CD4-positive, alpha-beta T cell (primary cell): ENCODE data around the gene SEMA3F. TPM values are rescaled to one million over a fixed set of nuclear protein-coding genes. Genes with fewer than 3 reads are reported as not detected.

ENCODE experiments used
- ATAC-seq: fragments of 200-7000 bp; cut with Tn5 transposase; one replicate; pipeline ENCODE4 v1.10.0; 2022; ENCODE audit warnings: mild to moderate bottlenecking; ENCODE audit not compliant: poor library complexity
- CTCF ChIA-PET: fragments of 350-600 bp; sonication (Branson Sonifier 250); formaldehyde crosslinking; loops from one replicate; lab custom pipeline; 2021; ENCODE audit warnings: antibody characterized with exemption, inconsistent platforms; lab: Charles Lee
- POLR2A ChIA-PET: fragments of 350-600 bp; sonication (Branson Sonifier 250); formaldehyde crosslinking; loops from one replicate; lab custom pipeline; 2021; ENCODE audit warnings: antibody characterized with exemption, inconsistent platforms; lab: Charles Lee
- DNase-seq, 14 experiments: peaks; one replicate each; pipeline ENCODE4 v3.0.0-alpha.2; 2013 to 2020; ENCODE audit warnings: mixed read lengths in 2 of 14
- H3K27ac ChIP-seq, 2 donors: one replicate each; pipeline versions ENCODE4 v1.5.1 to v1.7.0; 2013; ENCODE audit warnings: low read length in 2 of 2, low read depth in 1 of 2, mild to moderate bottlenecking in 1 of 2
- H3K27me3 ChIP-seq, 2 experiments: 1 replicate in 1 of 2; 2 replicates in 1 of 2; pipeline versions ENCODE4 v1.6.1 to v1.7.0; 2013; ENCODE audit warnings: low read length in 2 of 2, control low read depth in 1 of 2, mild to moderate bottlenecking in 1 of 2, moderate library complexity in 1 of 2; ENCODE audit not compliant: insufficient read depth in 2 of 2, control insufficient read depth in 1 of 2
- H3K36me3 ChIP-seq: one replicate; pipeline ENCODE4 v1.6.1; 2013; ENCODE audit warnings: low read length, control low read depth; ENCODE audit not compliant: insufficient read depth
- H3K4me1 ChIP-seq: one replicate; pipeline ENCODE4 v1.6.1; 2013; ENCODE audit warnings: low read length, control low read depth; ENCODE audit not compliant: insufficient read depth
- H3K4me3 ChIP-seq: one replicate; pipeline ENCODE4 v1.5.1; 2013; ENCODE audit warnings: mild to moderate bottlenecking, low read length, moderate library complexity
- H3K9me3 ChIP-seq, 2 experiments: 1 replicate in 1 of 2; 2 replicates in 1 of 2; pipeline versions ENCODE4 v1.6.1 to v1.7.0; 2013; ENCODE audit warnings: low read length in 2 of 2, mild to moderate bottlenecking in 2 of 2, control low read depth in 1 of 2, moderate library complexity in 1 of 2; ENCODE audit not compliant: control insufficient read depth in 1 of 2, insufficient read depth in 1 of 2
- H3K27ac Mint-ChIP-seq: one replicate; pipeline ENCODE4 v1.8.0; 2020; ENCODE audit warnings: mixed read lengths
- H3K27me3 Mint-ChIP-seq: one replicate; pipeline ENCODE4 v1.8.0; 2021; ENCODE audit warnings: mixed read lengths
- H3K36me3 Mint-ChIP-seq: one replicate; pipeline ENCODE4 v1.8.0; 2021; ENCODE audit warnings: low read depth, mixed read lengths
- H3K4me1 Mint-ChIP-seq: one replicate; pipeline ENCODE4 v1.8.0; 2021; ENCODE audit warnings: low read depth, mixed read lengths
- H3K4me3 Mint-ChIP-seq: one replicate; pipeline ENCODE4 v1.8.0; 2020; ENCODE audit warnings: mild to moderate bottlenecking, mixed read lengths
- H3K9me3 Mint-ChIP-seq: one replicate; pipeline ENCODE4 v1.8.0; 2020; ENCODE audit warnings: mixed read lengths
- intact Hi-C, 2 experiments: fragments of 100-400 bp; cut with DNase I in 1 of 2; cut with micrococcal nuclease in 1 of 2; formaldehyde crosslinking; loops; one replicate each; pipeline versions ENCODE4 v1.15.1 to v1.9.0; 2023 to 2025; cut with DNase I, micrococcal nuclease
- total RNA-seq, 174 experiments: library from RNA in 2 of 174; stranded (reverse) in 2 of 174; gene quantifications; one replicate each; pipeline ENCODE4 v1.2.3 and lab custom pipeline; 2021 to 2026
- TF ChIP-seq, protein P1 (sequence below): fragments of 200-600 bp; IDR thresholded peaks from one replicate; pipeline ENCODE4 v1.8.0; 2022; ENCODE audit warnings: antibody characterized with exemption, mild to moderate bottlenecking

Gene SEMA3F
- total RNA-seq, 2 experiments from 2014 or later = 0.22 to 1.1 TPM

DNA sequence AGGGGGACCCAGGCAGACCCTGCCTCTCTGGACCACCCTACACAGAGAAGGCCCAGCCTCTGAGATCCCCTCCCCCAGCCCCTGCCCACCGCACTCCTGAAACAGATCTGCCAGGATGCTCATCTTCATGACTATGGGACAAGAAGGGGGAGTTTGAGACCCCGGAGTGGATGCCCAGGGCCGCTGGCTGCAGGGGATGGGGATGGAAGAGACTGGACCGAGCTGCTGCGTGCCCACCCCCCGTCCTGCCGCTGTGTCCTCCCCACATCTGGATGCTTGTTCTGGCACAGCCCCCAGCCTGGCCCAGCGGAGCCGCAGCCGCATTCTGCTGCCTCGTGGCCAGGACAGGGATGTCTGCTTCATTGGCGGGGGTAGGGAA is 30.3 kb upstream of the SEMA3F start:
- intact Hi-C loops = no loop called here
- no peaks in the 10 kb centered on the region for H3K9me3 Mint-ChIP-seq
- H3K27ac ChIP-seq = no peak overlapping the region
- peaks cover 6% of the 10 kb centered on the region for H3K4me1 Mint-ChIP-seq
- H3K27me3 ChIP-seq = no peaks in the 10 kb centered on the region
- POLR2A ChIA-PET = no interaction called here
- no peak overlapping the region for H3K4me3 ChIP-seq
- no peak overlapping the region for H3K27ac Mint-ChIP-seq
- no peaks in the 10 kb centered on the region for H3K9me3 ChIP-seq
- H3K36me3 ChIP-seq = peaks cover 9% of the 10 kb centered on the region
- H3K36me3 Mint-ChIP-seq = peaks cover 21% of the 10 kb centered on the region
- no peak overlapping the region for H3K4me3 Mint-ChIP-seq
- ATAC-seq = no peak
- CTCF ChIA-PET = no interaction called here
- H3K27me3 Mint-ChIP-seq = no peaks in the 10 kb centered on the region
- peak in 1 of 14 experiments; percentile 20 for DNase-seq
- peaks cover 7% of the 10 kb centered on the region for H3K4me1 ChIP-seq
- TF ChIP-seq, protein P1, sequence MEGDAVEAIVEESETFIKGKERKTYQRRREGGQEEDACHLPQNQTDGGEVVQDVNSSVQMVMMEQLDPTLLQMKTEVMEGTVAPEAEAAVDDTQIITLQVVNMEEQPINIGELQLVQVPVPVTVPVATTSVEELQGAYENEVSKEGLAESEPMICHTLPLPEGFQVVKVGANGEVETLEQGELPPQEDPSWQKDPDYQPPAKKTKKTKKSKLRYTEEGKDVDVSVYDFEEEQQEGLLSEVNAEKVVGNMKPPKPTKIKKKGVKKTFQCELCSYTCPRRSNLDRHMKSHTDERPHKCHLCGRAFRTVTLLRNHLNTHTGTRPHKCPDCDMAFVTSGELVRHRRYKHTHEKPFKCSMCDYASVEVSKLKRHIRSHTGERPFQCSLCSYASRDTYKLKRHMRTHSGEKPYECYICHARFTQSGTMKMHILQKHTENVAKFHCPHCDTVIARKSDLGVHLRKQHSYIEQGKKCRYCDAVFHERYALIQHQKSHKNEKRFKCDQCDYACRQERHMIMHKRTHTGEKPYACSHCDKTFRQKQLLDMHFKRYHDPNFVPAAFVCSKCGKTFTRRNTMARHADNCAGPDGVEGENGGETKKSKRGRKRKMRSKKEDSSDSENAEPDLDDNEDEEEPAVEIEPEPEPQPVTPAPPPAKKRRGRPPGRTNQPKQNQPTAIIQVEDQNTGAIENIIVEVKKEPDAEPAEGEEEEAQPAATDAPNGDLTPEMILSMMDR = no peak

DNA sequence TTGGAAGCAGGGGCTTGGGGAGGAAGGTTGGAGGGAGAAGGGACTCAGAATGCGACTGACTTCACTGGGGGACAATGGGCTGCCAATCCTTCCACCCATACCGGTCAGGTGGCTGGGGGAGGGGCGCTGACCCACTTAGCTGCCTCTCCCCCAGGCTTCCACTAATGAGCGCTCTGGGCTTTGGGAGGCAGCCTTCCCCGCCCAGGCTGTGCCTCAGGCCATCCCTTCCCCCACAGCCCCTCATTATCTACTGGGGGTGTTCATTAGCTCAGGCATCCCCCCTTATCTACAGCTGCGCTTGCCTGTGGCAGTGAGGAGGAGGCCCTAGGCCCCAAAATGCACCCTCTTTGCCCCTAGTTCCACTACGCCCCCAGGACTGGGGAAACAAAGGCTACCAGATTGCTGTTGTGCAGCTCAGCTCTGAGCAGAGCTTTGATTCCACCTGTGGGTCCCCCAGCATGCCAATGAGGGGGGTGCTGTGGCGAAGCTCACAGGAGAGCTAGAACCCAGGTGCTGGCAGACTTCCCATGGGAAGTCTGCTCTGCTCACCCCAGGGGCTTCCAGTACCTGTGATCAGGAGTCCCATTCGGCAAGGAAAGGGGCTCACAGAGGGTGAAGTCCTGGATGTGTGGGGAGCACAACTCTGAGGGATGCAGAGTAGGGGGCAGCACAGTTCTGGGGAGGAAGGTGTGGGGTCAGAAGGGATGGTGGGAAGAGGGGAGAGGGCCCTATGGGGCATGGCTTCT is 29.4 kb upstream of the SEMA3F start:
- Mint-ChIP-seq H3K4me3 (no peak overlapping the region), H3K27ac (no peak overlapping the region), H3K27me3 (no peaks in the 10 kb centered on the region), H3K4me1 (peaks cover 6% of the 10 kb centered on the region), H3K36me3 (peaks cover 11% of the 10 kb centered on the region), H3K9me3 (no peaks in the 10 kb centered on the region)
- intact Hi-C loops = no loop called here
- TF ChIP-seq, protein P1 = no peak
- ChIA-PET POLR2A (no interaction called here), CTCF (no interaction called here)
- Histone ChIP-seq H3K4me1 (peaks cover 7% of the 10 kb centered on the region), H3K36me3 (peaks cover under 1% of the 10 kb centered on the region), H3K4me3 (no peak overlapping the region), H3K27ac (no peak overlapping the region), H3K27me3 (no peaks in the 10 kb centered on the region), H3K9me3 (no peaks in the 10 kb centered on the region)
- DNase-seq = peak in 2 of 14 experiments; percentile 18 to 24
- no peak for ATAC-seq

DNA sequence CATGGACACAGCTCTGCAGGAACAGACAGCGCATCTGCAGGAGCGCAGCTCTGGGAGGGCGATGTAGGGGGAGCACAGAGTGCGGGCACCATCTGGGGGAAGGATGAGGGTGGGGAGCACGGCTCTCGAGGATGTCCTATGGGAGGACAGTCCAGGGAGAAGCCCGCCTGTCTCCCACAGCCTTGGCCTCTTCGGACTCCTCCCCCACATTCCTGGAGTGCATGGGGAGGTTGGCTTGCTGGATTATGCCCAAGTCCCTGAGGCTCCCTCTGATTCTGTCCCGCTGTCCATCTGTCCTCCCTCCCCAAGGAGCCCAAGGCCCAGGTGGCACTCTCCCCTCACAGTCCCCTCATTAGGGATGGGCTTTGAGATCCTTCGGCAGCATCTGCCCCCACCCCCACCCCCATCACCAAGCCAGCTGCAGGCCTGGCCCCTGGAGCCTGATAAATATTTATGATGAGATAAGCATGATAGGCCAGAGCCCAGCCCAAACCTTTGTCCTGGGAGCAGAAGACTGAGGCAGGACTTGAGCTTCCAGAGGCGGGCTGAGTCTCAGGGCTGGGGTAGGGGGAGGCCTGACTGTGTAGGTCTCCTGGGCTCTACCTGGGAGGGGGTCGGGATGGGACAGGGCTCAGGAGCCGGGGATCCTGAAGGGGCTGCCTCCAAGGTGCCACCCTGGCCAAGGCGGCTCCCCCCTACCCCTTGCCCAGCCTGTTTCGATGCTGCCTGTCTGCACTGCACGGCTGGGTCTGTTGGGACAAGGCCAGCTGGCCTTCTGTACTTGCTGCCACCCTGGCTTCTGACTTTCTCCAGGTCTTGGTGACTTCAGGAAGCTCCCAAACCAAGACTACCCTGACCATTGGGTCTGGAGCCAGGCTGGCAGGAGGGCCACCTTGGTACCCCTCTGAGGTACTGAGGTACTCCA is 28.6 kb upstream of the SEMA3F start:
- H3K9me3 Mint-ChIP-seq = no peaks in the 10 kb centered on the region
- no peak overlapping the region for H3K27ac ChIP-seq
- CTCF ChIA-PET = no interaction called here
- no peak overlapping the region for H3K4me3 ChIP-seq
- peaks cover 3% of the 10 kb centered on the region for H3K4me1 ChIP-seq
- POLR2A ChIA-PET = no interaction called here
- H3K36me3 Mint-ChIP-seq = peaks cover 3% of the 10 kb centered on the region
- peaks cover 1% of the 10 kb centered on the region for H3K4me1 Mint-ChIP-seq
- no peak for ATAC-seq
- no peaks in the 10 kb centered on the region for H3K36me3 ChIP-seq
- TF ChIP-seq, protein P1 = no peak
- H3K9me3 ChIP-seq = no peaks in the 10 kb centered on the region
- H3K27me3 ChIP-seq = no peaks in the 10 kb centered on the region
- peak in 1 of 14 experiments; percentile 22 for DNase-seq
- H3K27ac Mint-ChIP-seq = no peak overlapping the region
- H3K27me3 Mint-ChIP-seq = no peaks in the 10 kb centered on the region
- H3K4me3 Mint-ChIP-seq = no peak overlapping the region
- intact Hi-C loops = no loop called here
